ENCODE data around the gene GRB10.

GRB10 gene

DNA sequence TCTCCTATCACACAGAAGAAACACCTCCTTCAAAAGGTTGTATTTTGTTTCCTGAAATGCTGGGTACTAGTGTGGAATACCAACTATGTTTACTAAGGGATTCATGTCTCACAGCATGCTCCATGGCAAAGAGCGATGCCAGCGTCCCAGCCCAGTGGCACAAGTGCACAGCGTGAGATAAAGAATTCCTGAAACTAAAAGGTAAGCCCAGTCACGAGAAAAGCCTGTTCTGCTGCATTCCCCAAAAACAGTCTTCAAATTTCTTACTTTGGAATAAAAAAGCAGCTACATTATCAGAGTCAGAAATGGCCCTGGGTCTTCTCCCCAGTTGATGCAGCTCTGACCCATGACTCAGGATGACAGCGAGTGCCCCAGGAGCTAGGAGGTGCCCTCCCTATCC, 164.4 kb downstream of the GRB10 start:
- TF ChIP-seq, protein P1, sequence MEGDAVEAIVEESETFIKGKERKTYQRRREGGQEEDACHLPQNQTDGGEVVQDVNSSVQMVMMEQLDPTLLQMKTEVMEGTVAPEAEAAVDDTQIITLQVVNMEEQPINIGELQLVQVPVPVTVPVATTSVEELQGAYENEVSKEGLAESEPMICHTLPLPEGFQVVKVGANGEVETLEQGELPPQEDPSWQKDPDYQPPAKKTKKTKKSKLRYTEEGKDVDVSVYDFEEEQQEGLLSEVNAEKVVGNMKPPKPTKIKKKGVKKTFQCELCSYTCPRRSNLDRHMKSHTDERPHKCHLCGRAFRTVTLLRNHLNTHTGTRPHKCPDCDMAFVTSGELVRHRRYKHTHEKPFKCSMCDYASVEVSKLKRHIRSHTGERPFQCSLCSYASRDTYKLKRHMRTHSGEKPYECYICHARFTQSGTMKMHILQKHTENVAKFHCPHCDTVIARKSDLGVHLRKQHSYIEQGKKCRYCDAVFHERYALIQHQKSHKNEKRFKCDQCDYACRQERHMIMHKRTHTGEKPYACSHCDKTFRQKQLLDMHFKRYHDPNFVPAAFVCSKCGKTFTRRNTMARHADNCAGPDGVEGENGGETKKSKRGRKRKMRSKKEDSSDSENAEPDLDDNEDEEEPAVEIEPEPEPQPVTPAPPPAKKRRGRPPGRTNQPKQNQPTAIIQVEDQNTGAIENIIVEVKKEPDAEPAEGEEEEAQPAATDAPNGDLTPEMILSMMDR (IDR thresholded peaks at IDR 0.05; ENCODE audit: low read depth, low read length), result no peak
- H3K4me3 ChIP-seq (ENCODE audit: low read depth, low read length), result no peak overlapping the region

DNA sequence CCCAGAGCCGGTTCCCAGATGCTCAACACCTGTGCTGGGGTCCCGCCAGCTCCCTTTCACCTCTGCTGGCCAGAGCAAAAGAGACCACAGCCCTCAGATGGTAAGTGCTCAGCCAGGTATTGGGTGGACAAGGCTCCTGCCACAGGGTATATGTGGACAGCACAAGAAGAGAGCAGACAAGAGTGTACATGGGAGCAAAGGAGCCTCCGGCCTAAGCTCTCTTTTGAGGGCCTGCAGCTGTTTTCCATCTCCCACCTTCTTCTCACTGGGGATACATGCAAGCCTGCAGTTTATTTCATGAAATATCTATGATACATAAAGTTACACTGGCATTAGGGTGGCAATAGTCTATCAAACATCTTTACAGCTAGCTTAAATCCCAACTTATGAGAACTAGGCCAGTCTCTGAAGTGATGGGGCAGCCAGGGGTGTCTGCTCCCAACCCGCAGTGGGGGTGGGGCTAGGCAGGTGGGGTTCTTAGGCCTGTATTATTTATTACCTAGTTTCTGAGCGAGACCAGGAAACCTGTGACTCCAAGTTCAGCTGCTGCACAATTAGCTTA, 167.1 kb downstream of the GRB10 start:
- H3K4me3 ChIP-seq (ENCODE audit: low read depth, low read length), result no peak overlapping the region

DNA sequence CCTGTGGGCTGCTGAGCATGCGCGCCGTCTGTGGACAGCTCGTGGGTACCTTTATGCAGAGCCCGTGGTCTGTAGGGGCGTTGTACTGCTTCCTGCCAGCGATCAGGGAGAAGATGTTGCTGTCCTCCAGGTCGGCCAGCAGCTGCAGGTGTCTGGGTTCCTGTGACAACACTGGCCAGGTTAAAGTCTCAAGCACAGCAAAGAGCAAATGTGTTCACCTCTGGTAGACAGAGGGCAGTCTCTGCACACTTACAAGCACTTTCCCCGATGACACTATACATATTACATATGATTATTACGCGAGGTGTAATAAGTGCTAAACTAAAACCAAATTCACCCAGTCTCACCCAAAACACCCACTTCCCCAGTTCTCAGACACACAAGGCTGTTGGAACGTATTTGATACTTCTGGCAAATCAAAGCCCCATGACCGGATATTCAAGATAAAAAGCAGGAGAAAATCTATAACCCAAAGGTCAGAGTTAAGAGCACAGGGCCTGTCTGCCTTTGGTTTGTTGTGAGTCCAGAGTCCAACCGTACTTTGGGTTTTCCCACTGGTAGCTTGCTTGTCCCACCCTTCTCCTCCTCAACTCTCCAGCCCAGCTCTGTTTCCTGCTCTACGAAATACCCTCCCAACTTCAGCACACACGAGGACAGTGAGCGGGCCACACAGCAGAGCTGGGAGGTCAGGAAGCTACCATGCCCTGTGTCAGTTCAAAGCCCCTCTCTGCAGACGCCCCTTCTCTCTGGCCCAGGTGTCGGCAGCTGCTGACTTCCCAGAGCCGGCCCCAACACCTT, 167.8 kb downstream of the GRB10 start:
- TF ChIP-seq, protein P1 (IDR thresholded peaks at IDR 0.05; ENCODE audit: low read depth, low read length), result no peak
- H3K4me3 ChIP-seq (ENCODE audit: low read depth, low read length), result no peak overlapping the region

More for the DNA sequence above, 167.1 kb downstream of the GRB10 start:
- TF ChIP-seq, protein P1 (IDR thresholded peaks at IDR 0.05; ENCODE audit: low read depth, low read length), result no peak

DNA sequence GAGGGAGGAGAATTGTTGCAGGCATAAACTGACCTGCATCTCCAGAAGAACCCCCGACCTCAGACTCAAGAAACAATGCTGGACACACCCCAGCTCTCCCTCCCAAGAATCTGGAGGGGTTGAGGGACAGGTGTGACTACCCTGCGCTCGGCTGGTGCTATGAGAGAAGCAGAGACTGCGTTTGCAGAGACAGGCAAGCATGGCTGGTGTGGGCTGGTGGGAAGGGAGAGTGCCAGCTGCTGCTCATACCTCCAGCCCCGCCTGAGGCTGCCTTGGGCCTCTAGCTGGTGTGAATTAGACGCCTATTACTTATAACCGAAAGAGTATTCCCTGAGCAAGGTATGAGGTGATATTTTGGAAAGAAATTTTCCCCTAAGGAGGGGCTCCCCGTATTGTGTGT, 169.2 kb downstream of the GRB10 start:
- H3K4me3 ChIP-seq (ENCODE audit: low read depth, low read length), result no peak overlapping the region
- TF ChIP-seq, protein P1 (IDR thresholded peaks at IDR 0.05; ENCODE audit: low read depth, low read length), result no peak

DNA sequence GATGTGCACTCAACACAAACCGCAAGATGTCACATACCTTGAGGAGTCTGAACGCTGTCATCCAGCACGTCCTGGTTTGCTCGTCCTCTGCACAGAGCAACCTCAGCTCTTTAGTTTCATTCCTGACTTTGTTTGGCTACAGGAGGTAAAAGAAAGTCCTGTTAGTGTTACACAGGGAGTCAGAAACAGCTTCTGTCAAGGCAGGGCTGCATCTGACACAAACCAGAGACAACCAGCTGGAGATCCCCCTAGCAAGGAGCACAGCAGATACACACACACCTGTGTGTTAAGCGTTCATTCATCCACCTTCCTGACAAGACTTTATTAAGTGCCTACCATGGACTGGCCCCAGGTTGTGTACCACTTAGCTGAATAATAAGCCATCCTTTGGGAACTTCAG, 170.0 kb downstream of the GRB10 start:
- H3K4me3 ChIP-seq (ENCODE audit: low read depth, low read length), result no peak overlapping the region
- TF ChIP-seq, protein P1 (IDR thresholded peaks at IDR 0.05; ENCODE audit: low read depth, low read length), result no peak

DNA sequence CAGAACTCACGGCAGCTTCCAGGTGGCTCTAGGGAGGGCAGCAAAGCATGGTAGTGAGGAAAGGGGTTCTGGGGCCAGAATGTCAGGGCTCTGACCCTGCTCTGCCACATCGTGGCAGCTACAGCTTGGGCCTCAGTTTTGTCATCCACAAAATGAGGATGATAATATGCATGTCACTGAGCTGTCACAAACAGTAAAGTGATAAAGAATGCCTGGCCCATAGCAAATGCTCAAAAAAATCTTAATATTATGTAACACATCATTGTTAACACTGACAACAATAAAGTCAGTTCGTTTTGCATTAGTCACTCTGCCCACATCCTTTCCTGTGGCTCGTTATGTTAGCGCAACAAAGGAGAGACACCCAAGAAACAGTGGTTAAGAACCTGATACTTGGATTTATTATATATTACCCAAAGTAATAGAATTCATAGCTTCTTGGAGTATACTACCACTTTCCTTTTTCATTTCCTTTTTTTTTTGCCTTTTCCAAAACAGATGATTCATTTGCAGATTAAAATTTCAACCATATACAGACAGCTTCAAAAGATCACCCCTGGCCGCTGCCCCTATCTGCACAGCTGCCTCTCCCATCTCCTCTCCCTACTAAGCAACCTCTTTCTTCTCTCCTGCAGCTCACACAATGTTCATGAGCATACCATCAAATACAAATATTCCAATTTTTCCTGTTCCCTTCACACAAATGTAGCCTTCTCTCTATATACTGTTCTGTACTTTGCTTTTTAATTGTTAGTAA, 172.0 kb downstream of the GRB10 start:
- H3K4me3 ChIP-seq (ENCODE audit: low read depth, low read length), result no peak overlapping the region
- TF ChIP-seq, protein P1 (IDR thresholded peaks at IDR 0.05; ENCODE audit: low read depth, low read length), result no peak

All from WI38 (cell line).